ENCODE data around the gene GDF10.

- TF ChIP-seq CTCF (IDR thresholded peaks at IDR 0.05; ENCODE audit: poor library complexity) (no peak), EZH2 (IDR thresholded peaks at IDR 0.05; ENCODE audit: borderline replicate concordance) (no peak)
These were observed 52.2 kb downstream of the GDF10 start for GRCh38 chr10:47351899-47352815.
